ENCODE results near the gene DTNB. TPM values are rescaled to one million over a fixed set of nuclear protein-coding genes. Genes with fewer than 3 reads are reported as not detected.

DTNB gene
- total RNA-seq, 4 donors from 2014 or later = 12.4 to 28.8 (median 14.9) TPM

GRCh38 chr2:25570161-25570845 is 103.1 kb downstream of the DTNB start:
- H3K36me3 ChIP-seq = no peaks in the 10 kb centered on the region
- intact Hi-C loops (cut with DNase I; ENCODE audit: low total_unique reads) = no loop called here
- TF ChIP-seq CTCF (IDR thresholded peaks at IDR 0.05) (no peak), POLR2A (IDR thresholded peaks at IDR 0.05) (no peak)
- H3K4me1 ChIP-seq = no peaks in the 10 kb centered on the region
- no peaks in the 10 kb centered on the region for H3K27me3 ChIP-seq
- DNase-seq = no peak
- H3K27ac ChIP-seq = no peak overlapping the region
- no peaks in the 10 kb centered on the region for H3K9me3 ChIP-seq
- H3K4me3 ChIP-seq = no peak overlapping the region

- intact Hi-C loops (cut with DNase I; ENCODE audit: low total_unique reads) = no loop called here
- Histone ChIP-seq H3K4me3 (no peak overlapping the region), H3K4me1 (no peaks in the 10 kb centered on the region), H3K36me3 (no peaks in the 10 kb centered on the region), H3K9me3 (no peaks in the 10 kb centered on the region), H3K27me3 (no peaks in the 10 kb centered on the region), H3K27ac (no peak overlapping the region)
- DNase-seq = no peak
- no peak for TF ChIP-seq POLR2A (IDR thresholded peaks at IDR 0.05)
- TF ChIP-seq CTCF (IDR thresholded peaks at IDR 0.05) = no peak
These were observed 106.0 kb downstream of the DTNB start for GRCh38 chr2:25567406-25567805.

GRCh38 chr2:25566694-25567093 is 106.7 kb downstream of the DTNB start:
- no peaks in the 10 kb centered on the region for H3K27me3 ChIP-seq
- TF ChIP-seq POLR2A (IDR thresholded peaks at IDR 0.05) (no peak), CTCF (IDR thresholded peaks at IDR 0.05) (no peak)
- H3K9me3 ChIP-seq = no peaks in the 10 kb centered on the region
- DNase-seq = no peak
- no peak overlapping the region for H3K4me3 ChIP-seq
- no peak overlapping the region for H3K27ac ChIP-seq
- intact Hi-C loops (cut with DNase I; ENCODE audit: low total_unique reads) = no loop called here
- no peaks in the 10 kb centered on the region for H3K36me3 ChIP-seq
- H3K4me1 ChIP-seq = no peaks in the 10 kb centered on the region

- no peak for DNase-seq
- intact Hi-C loops (cut with DNase I; ENCODE audit: low total_unique reads) = no loop called here
- Histone ChIP-seq H3K36me3 (no peaks in the 10 kb centered on the region), H3K4me1 (no peaks in the 10 kb centered on the region), H3K27me3 (no peaks in the 10 kb centered on the region), H3K4me3 (no peak overlapping the region), H3K9me3 (no peaks in the 10 kb centered on the region), H3K27ac (no peak overlapping the region)
- TF ChIP-seq CTCF (IDR thresholded peaks at IDR 0.05) (no peak), POLR2A (IDR thresholded peaks at IDR 0.05) (no peak)
These were observed 107.3 kb downstream of the DTNB start for GRCh38 chr2:25566094-25566493.

- Histone ChIP-seq H3K4me3 (no peak overlapping the region), H3K9me3 (no peaks in the 10 kb centered on the region), H3K27me3 (no peaks in the 10 kb centered on the region), H3K27ac (no peak overlapping the region), H3K36me3 (no peaks in the 10 kb centered on the region), H3K4me1 (no peaks in the 10 kb centered on the region)
- no peak for DNase-seq
- intact Hi-C loops (cut with DNase I; ENCODE audit: low total_unique reads) = no loop called here
- TF ChIP-seq CTCF (IDR thresholded peaks at IDR 0.05) (no peak), POLR2A (IDR thresholded peaks at IDR 0.05) (no peak)
These were observed 112.1 kb downstream of the DTNB start for GRCh38 chr2:25561136-25561850.

All from uterus (tissue), 4 donors.